Endothelial cell (in vitro differentiated cells): ENCODE measurements around the gene ALK. TPM values are rescaled to one million over a fixed set of nuclear protein-coding genes. Genes with fewer than 3 reads are reported as not detected.

Experiments
- DNase-seq: peaks from one replicate; pipeline ENCODE4 v3.0.0; 2021; ENCODE audit warnings: low spot score
- H3K27ac Mint-ChIP-seq: one replicate; pipeline ENCODE4 v1.8.0; 2021; ENCODE audit warnings: mixed read lengths, inconsistent platforms; ENCODE audit not compliant: unreplicated experiment
- H3K27me3 Mint-ChIP-seq: one replicate; pipeline ENCODE4 v1.8.0; 2021; ENCODE audit warnings: mild to moderate bottlenecking, moderate library complexity, mixed read lengths, inconsistent platforms; ENCODE audit not compliant: unreplicated experiment
- H3K36me3 Mint-ChIP-seq: one replicate; pipeline ENCODE4 v1.8.0; 2021; ENCODE audit warnings: mild to moderate bottlenecking, low read depth, mixed read lengths, inconsistent platforms; ENCODE audit not compliant: unreplicated experiment
- H3K4me1 Mint-ChIP-seq: one replicate; pipeline ENCODE4 v1.8.0; 2021; ENCODE audit warnings: mild to moderate bottlenecking, mixed read lengths, inconsistent platforms; ENCODE audit not compliant: unreplicated experiment
- H3K4me3 Mint-ChIP-seq: one replicate; pipeline ENCODE4 v1.8.0; 2021; ENCODE audit warnings: mild to moderate bottlenecking, mixed read lengths, inconsistent platforms; ENCODE audit not compliant: unreplicated experiment
- H3K9me3 Mint-ChIP-seq: one replicate; pipeline ENCODE4 v1.8.0; 2021; ENCODE audit warnings: mixed read lengths, inconsistent platforms; ENCODE audit not compliant: unreplicated experiment
- CTCF ChIP-seq: fragments of 200-600 bp; sonication (generic); IDR thresholded peaks from one replicate; pipeline ENCODE4 v1.5.0; 2021; ENCODE audit warnings: antibody characterized with exemption; ENCODE audit not compliant: unreplicated experiment
- total RNA-seq: library from RNA; stranded (reverse); fragmentation: NEBNext Ultra II Directional; extraction: Animal tissue kit (Norgen Biotek cat#: 25700); gene quantifications from one replicate; pipeline ENCODE4 v1.2.1, GENCODE V29; 2021; ENCODE audit not compliant: unreplicated experiment

Gene ALK
- total RNA-seq, 1 donor from 2014 or later: 0.05 TPM

- Mint-ChIP-seq H3K36me3 (no peaks in the 10 kb centered on the region), H3K27me3 (no peaks in the 10 kb centered on the region), H3K27ac (no peak overlapping the region), H3K4me1 (no peaks in the 10 kb centered on the region), H3K9me3 (no peaks in the 10 kb centered on the region), H3K4me3 (no peak overlapping the region)
- DNase-seq: no peak
- TF ChIP-seq CTCF: no peak
Measured at GRCh38 chr2:29165362-29166241, 755.8 kb downstream of the ALK start.

- TF ChIP-seq CTCF: no peak
- no peak for DNase-seq
- H3K27me3 Mint-ChIP-seq: no peaks in the 10 kb centered on the region
- H3K36me3 Mint-ChIP-seq: no peaks in the 10 kb centered on the region
- H3K4me1 Mint-ChIP-seq: no peaks in the 10 kb centered on the region
- no peak overlapping the region for H3K4me3 Mint-ChIP-seq
- H3K27ac Mint-ChIP-seq: no peak overlapping the region
- no peaks in the 10 kb centered on the region for H3K9me3 Mint-ChIP-seq
Measured at GRCh38 chr2:29164091-29164846, 757.1 kb downstream of the ALK start.

GRCh38 chr2:29162204-29162928 lies 759.0 kb downstream of the ALK start:
- no peak overlapping the region for H3K27ac Mint-ChIP-seq
- H3K27me3 Mint-ChIP-seq: no peaks in the 10 kb centered on the region
- no peaks in the 10 kb centered on the region for H3K9me3 Mint-ChIP-seq
- no peak for TF ChIP-seq CTCF
- H3K4me3 Mint-ChIP-seq: no peak overlapping the region
- H3K4me1 Mint-ChIP-seq: no peaks in the 10 kb centered on the region
- no peaks in the 10 kb centered on the region for H3K36me3 Mint-ChIP-seq
- DNase-seq: no peak

- H3K9me3 Mint-ChIP-seq: no peaks in the 10 kb centered on the region
- no peak overlapping the region for H3K4me3 Mint-ChIP-seq
- no peaks in the 10 kb centered on the region for H3K4me1 Mint-ChIP-seq
- TF ChIP-seq CTCF: no peak
- DNase-seq: no peak
- no peaks in the 10 kb centered on the region for H3K36me3 Mint-ChIP-seq
- no peak overlapping the region for H3K27ac Mint-ChIP-seq
- H3K27me3 Mint-ChIP-seq: no peaks in the 10 kb centered on the region
Measured at GRCh38 chr2:29160184-29160583, 761.2 kb downstream of the ALK start.
